AG09309 (cell line): ENCODE measurements around the gene NUDCD3.

Experiments used
- DNase-seq: peaks from one replicate; pipeline ENCODE4 v3.0.0-alpha.2; 2010; ENCODE audit warnings: low read depth
- H3K4me3 ChIP-seq: 2 replicates; pipeline ENCODE4 v1.5.1; 2011; ENCODE audit warnings: mild to moderate bottlenecking, low read depth, low read length, moderate library complexity; ENCODE audit not compliant: control insufficient read depth
- CTCF ChIP-seq: IDR thresholded peaks from 2 replicates; pipeline ENCODE4 v1.5.1; 2011; ENCODE audit warnings: mild to moderate bottlenecking, low read depth, low read length, inconsistent platforms; ENCODE audit not compliant: insufficient read depth, control insufficient read depth; ENCODE audit errors: missing control alignments

NUDCD3 gene

DNA sequence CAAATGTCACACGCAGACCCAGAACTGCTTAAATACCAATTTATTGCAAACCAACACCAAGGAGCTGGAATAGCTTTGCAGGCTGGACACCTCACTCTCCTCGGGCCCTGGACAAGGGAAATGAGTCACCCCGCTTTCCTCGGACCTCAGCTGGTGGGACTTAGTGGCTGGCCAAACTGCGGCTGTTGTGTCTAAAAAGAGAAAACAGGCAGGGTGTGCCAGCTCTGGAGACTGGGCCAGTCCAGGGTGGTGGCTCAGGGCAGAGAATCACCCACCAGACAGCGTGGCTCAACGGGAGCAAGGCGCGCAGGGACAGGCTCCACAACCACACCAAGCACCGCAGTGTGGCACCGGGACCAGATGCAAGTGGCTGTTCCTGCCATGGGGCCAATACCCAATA, 106.9 kb downstream of the NUDCD3 start:
- DNase-seq: peak; percentile 29
- no peak overlapping the region for H3K4me3 ChIP-seq
- TF ChIP-seq CTCF: no peak

DNA sequence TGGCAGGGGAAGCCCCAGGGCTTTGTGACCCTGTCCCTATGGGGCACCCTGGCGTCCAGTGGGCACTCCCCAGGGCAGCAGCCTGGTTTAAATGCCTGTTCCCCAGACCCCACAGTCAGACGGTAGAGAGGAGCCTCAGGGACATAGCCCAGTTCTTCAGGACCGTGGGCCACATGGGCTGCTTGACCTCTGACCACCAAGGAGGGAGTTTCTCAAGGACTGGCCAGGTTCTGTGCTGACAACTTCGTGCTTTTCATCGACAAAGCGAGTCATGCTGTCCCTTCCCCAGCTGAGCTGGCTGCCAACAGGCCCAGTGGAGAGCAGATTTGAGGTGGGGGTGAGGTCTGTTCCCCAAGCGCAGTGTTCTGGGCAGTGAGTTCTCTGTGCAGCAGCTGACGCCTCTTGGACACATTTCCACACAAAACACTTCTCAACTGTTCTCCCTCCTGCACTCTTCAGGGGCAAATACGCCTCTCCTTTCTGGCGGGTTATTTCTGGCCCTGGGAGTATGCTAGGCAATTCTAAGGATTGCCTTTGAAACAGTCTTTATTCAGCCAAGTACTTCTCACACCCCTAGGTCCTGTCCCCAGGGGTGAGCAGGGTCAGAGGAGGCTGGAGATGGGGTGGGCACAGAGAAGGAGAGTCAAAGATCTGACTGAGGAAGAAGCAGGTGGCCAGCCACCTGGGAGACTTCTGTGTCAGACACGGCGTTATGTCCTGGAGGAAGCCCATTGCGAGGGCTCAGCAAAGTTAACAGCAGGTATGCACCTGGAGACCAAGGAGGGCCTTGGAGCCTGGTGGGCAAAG, 107.8 kb downstream of the NUDCD3 start:
- no peak for DNase-seq
- H3K4me3 ChIP-seq: no peak overlapping the region
- TF ChIP-seq CTCF: no peak

GRCh38 chr7:44381494-44382220, 108.8 kb downstream of the NUDCD3 start:
- no peak for DNase-seq
- no peak for TF ChIP-seq CTCF
- H3K4me3 ChIP-seq: no peak overlapping the region

- TF ChIP-seq CTCF: no peak
- DNase-seq: no peak
Measured at GRCh38 chr7:44380831-44381493, 109.5 kb downstream of the NUDCD3 start.

GRCh38 chr7:44380189-44380830, 110.1 kb downstream of the NUDCD3 start:
- TF ChIP-seq CTCF: no peak
- no peak for DNase-seq
- H3K4me3 ChIP-seq: no peak overlapping the region

More at GRCh38 chr7:44380831-44381493, 109.5 kb downstream of the NUDCD3 start:
- no peak overlapping the region for H3K4me3 ChIP-seq
